Effector memory CD4-positive, alpha-beta T cell (primary cell): ENCODE measurements around the gene DOC2A.
A peak's percentile ranks its signal among the peaks of the same experiment; 100 is the strongest.

Source experiments
- DNase-seq, 3 donors: peaks; one replicate each; pipeline ENCODE4 v3.0.0-alpha.2; 2020
- H3K27ac ChIP-seq: 2 replicates; pipeline ENCODE4 v1.7.0; 2013; ENCODE audit warnings: mild to moderate bottlenecking, low read length, moderate library complexity; ENCODE audit not compliant: insufficient read depth, poor library complexity, severe bottlenecking
- H3K27me3 ChIP-seq: replicated peaks from 2 replicates; pipeline ENCODE4 v1.7.0; 2013; ENCODE audit warnings: mild to moderate bottlenecking, low read length; ENCODE audit not compliant: insufficient read depth, control insufficient read depth, poor library complexity, severe bottlenecking
- H3K36me3 ChIP-seq: 2 replicates; pipeline ENCODE4 v1.7.0; 2013; ENCODE audit warnings: mild to moderate bottlenecking, low read length, moderate library complexity; ENCODE audit not compliant: control insufficient read depth, insufficient read depth
- H3K4me1 ChIP-seq: 2 replicates; pipeline ENCODE4 v1.7.0; 2013; ENCODE audit warnings: low read length, mild to moderate bottlenecking; ENCODE audit not compliant: control insufficient read depth, insufficient read depth, poor library complexity, severe bottlenecking
- H3K4me3 ChIP-seq: 2 replicates; pipeline ENCODE4 v1.7.0; 2013; ENCODE audit warnings: low read length, low read depth, mild to moderate bottlenecking; ENCODE audit not compliant: insufficient read depth, poor library complexity, severe bottlenecking
- H3K9me3 ChIP-seq: 2 replicates; pipeline ENCODE4 v1.7.0; 2013; ENCODE audit warnings: mild to moderate bottlenecking, low read length, moderate library complexity; ENCODE audit not compliant: control insufficient read depth
- total RNA-seq, 3 donors: gene quantifications; one replicate each; lab custom pipeline; 2026; lab: John Stamatoyannopoulos, UW

The DOC2A gene
- total RNA-seq: 0 reads per million in 3 donors

DNA sequence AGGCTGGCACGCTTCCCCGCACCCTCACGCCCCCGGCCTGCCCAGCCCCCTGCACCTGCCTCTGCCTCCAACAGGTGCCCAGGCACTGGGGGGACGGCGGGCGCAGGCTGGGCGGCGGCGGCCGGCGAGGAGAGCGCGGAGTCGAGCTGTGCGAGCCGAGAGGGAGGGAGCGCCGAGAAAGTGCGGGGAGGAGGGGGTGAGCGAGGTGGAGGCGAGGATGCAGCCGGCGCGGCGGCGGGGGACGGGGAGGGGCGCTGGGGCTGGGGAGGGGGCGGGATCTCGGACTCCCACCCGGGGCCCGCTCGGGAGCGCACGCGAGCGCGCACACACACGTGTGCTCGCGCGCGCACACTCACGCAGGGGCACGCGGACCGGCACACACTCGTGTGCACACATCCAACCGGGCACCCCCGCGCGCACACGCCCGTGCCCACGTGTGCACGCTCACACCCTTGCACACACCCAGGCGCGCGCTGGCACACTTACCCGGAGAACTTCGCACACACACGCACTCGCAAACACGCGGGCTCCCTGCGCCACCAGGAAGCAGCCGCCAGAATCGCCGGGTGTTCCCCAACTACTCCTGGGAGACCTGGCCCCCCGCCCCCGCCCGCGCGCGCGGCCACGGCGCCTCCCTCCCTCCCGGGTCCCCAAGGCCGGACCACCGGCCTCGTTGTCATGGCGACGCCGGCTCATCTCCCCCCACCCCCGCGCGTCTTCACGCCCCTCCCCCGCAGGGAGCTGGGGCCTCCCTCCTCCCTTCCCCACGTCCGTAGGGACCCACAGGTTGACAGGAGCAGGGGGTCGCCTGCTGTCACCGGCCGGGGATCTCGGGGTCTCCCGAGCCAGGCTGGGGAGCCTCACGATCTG, at the start of gene DOC2A:
TSS of gene DOC2A (minus strand) at position 184 of the 870 bp plus-strand sequence. CDS start 805 bp downstream, outside the sequence.
- H3K36me3 ChIP-seq: no peaks in the 10 kb centered on the region
- H3K4me3 ChIP-seq: peak within 1 kb of the TSS; percentile 51
- H3K27me3 ChIP-seq: peaks cover 15% of the 10 kb centered on the region
- H3K27ac ChIP-seq: no peak within 1 kb of the TSS
- peaks cover 13% of the 10 kb centered on the region for H3K4me1 ChIP-seq
- no peak for DNase-seq
- no peaks in the 10 kb centered on the region for H3K9me3 ChIP-seq

DNA sequence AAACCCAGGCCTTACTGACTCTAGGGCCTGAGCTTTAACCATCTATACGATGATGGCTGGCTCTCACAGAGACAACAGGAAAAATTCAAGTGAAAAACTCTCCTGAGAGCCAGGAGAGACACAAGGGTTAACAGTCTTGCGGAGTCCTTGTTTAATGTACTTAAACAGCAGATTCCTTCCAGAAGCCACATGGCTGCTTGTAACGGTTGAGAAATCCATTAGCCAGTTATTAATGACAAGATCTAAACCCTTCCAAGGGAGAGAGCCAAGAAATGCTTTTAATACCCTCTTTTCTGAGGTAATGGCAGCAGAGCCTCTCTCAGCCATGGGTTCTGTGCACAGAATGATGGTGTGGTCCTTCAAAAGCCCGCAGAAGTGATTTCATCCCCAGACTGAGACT, 49.5 kb upstream of the DOC2A start:
- no peaks in the 10 kb centered on the region for H3K9me3 ChIP-seq
- peaks cover 10% of the 10 kb centered on the region for H3K4me1 ChIP-seq
- H3K36me3 ChIP-seq: no peaks in the 10 kb centered on the region
- no peak overlapping the region for H3K4me3 ChIP-seq
- no peak for DNase-seq
- no peaks in the 10 kb centered on the region for H3K27me3 ChIP-seq
- no peak overlapping the region for H3K27ac ChIP-seq

DNA sequence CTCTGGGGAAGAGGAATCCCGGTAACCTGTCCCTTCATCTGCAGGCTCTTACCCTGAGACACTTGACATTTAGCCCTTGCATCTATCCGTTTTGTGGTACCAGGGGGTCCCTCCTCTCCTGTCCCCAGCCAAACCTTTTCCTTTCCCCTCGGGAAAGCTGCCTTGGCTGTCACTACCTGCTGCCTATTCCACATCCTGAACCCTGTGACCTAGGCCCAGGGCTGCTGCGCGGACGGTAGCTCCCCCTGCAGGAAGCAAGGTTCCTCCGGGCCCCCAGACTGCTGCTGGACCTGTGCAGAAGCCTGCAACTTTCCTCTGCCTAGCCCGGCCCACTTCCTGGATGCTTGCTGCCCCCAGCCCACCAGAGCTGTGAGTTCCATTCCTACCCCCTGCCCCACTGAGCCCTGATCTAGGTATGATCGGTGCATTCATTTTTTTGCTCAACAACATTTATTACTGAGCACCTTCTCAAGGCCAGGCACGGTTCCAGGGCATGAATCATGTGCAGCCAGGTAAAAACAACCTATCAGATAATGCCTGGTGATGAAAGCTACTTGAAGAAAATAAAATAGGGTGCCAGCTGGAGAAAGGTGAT, 44.2 kb upstream of the DOC2A start:
- no peak overlapping the region for H3K4me3 ChIP-seq
- no peaks in the 10 kb centered on the region for H3K36me3 ChIP-seq
- H3K9me3 ChIP-seq: no peaks in the 10 kb centered on the region
- peak in 1 of 3 donors; percentile 28 for DNase-seq
- no peaks in the 10 kb centered on the region for H3K27me3 ChIP-seq
- H3K27ac ChIP-seq: no peak overlapping the region
- H3K4me1 ChIP-seq: peaks cover 11% of the 10 kb centered on the region

DNA sequence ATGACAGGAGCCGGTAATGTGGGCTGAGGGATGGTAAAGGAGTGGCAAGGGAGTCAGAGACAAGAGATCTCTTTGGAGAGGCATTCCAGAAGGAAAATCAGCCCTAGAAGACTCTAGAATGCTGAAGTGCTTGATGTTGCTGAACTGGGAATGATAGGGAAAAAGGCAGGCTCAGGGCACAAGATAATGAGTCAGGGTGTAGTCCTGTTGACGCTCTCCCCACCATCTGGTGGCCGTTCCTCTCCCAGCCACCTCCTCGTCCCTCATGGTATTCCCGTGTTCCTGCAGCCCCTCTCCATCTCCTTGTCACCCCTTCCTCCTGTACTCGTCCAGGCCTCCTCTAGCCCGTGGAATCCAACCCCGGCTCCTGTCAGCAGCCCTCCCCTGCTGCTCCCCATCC, 43.6 kb upstream of the DOC2A start:
- H3K4me1 ChIP-seq: peaks cover 11% of the 10 kb centered on the region
- H3K27me3 ChIP-seq: no peaks in the 10 kb centered on the region
- no peak overlapping the region for H3K4me3 ChIP-seq
- no peaks in the 10 kb centered on the region for H3K9me3 ChIP-seq
- H3K27ac ChIP-seq: no peak overlapping the region
- DNase-seq: no peak
- H3K36me3 ChIP-seq: no peaks in the 10 kb centered on the region

- Histone ChIP-seq H3K36me3 (no peaks in the 10 kb centered on the region), H3K27ac (peak overlapping the region; percentile 2), H3K4me1 (peaks cover 11% of the 10 kb centered on the region), H3K9me3 (no peaks in the 10 kb centered on the region), H3K4me3 (peak overlapping the region; percentile 64), H3K27me3 (no peaks in the 10 kb centered on the region)
- DNase-seq: no peak
Measured at GRCh38 chr16:30053376-30054015, 42.7 kb upstream of the DOC2A start.

DNA sequence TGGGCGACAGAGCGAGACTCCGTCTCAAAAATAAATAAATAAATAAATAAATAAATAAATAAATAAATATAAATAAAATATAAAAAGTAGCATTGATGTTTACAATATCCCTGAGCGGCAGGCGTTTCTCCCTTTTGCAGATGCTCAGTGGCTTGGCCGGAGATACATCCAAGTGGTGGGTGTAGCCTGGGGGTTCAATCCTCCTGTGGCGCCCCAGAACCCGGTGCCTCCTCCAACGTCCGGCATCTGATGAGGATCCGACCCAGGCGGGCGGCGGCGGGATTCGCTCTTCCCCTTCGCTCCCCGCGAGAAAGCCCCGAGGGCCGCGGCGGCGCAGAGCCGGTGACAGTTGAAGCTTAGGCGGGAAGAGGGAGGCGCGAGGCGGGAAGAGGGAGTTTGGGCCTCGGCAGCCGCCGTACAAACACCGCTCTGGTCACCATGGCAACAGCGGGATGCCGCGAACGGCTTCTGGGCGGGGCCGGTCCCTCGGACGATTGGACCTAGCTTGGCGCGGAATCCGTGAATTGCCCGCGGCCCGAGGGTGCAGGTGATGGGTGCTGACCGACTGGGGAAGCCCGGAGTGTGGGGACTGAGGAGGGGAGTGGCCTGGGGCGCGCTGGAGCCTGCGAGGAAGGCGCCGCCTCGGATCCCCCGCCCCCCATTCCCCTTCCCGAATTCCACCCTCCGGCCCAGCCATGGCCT, 42.0 kb upstream of the DOC2A start:
- Histone ChIP-seq H3K27ac (peak overlapping the region; percentile 2), H3K27me3 (no peaks in the 10 kb centered on the region), H3K9me3 (no peaks in the 10 kb centered on the region), H3K4me1 (peaks cover 11% of the 10 kb centered on the region), H3K36me3 (no peaks in the 10 kb centered on the region), H3K4me3 (peak overlapping the region; percentile 64)
- DNase-seq: peak; percentile 76 to 82 (median 79)

DNA sequence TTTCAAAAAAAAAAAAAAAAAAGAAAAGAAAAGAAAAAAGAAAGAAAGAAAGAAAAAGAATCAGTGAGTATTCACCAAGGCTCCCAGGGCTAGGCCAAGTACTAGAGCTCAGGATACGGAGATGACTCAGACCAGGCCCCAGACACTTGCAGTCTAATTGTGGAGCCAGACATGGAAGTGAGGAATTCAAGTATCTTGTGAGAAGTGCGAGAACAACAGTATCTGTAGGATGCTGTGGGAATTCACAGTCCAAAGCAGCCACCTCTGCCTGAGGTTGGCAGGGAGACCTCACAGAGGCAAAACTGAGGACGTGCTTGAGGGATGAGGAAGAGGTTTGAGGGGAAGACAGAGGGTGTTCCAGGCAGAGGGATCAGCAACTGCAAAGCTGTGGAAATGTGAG, 40.7 kb upstream of the DOC2A start:
- no peak overlapping the region for H3K4me3 ChIP-seq
- peaks cover 11% of the 10 kb centered on the region for H3K4me1 ChIP-seq
- no peak for DNase-seq

DNA sequence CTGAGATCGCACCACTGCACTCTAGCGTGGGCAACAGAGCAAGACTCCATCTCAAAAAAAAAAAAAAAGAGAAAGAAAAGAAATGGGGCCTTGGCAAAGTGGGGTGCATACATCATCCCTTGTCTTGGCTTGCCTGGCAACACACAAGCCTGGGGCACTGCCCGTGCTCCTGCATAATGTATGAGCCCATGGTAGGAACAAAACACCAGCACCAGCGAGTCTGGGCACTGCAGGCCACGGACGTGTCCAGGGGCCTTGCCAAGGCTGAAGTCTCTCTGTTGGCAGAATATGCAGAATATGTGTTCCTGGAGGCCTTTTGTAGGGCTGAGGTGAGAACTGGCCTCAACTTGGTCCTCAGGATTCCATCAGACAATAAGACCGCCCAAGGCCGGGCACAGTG, 39.0 kb upstream of the DOC2A start:
- H3K27me3 ChIP-seq: no peaks in the 10 kb centered on the region
- no peak for DNase-seq
- H3K9me3 ChIP-seq: no peaks in the 10 kb centered on the region
- H3K4me1 ChIP-seq: peaks cover 8% of the 10 kb centered on the region
- no peaks in the 10 kb centered on the region for H3K36me3 ChIP-seq
- no peak overlapping the region for H3K27ac ChIP-seq
- H3K4me3 ChIP-seq: no peak overlapping the region

More for the DNA sequence above, 40.7 kb upstream of the DOC2A start:
- H3K27ac ChIP-seq: no peak overlapping the region
- H3K9me3 ChIP-seq: no peaks in the 10 kb centered on the region
- no peaks in the 10 kb centered on the region for H3K27me3 ChIP-seq
- H3K36me3 ChIP-seq: no peaks in the 10 kb centered on the region

- Histone ChIP-seq H3K36me3 (no peaks in the 10 kb centered on the region), H3K27ac (no peak overlapping the region), H3K4me3 (no peak overlapping the region), H3K9me3 (no peaks in the 10 kb centered on the region), H3K4me1 (no peaks in the 10 kb centered on the region), H3K27me3 (no peaks in the 10 kb centered on the region)
- no peak for DNase-seq
Measured at GRCh38 chr16:30046588-30046987, 35.8 kb upstream of the DOC2A start.
